ENCODE measurements around the gene CDH3. TPM values are rescaled to one million over a fixed set of nuclear protein-coding genes. Genes with fewer than 3 reads are reported as not detected.

CDH3 gene
- total and polyA plus RNA-seq, 2 of the 13 experiments (the other 11 are each of a cell fraction or from before 2014, with no cell fraction given): 0.11 TPM; not detected in 1

- no peak for TF ChIP-seq AGO1 (IDR thresholded peaks at IDR 0.05; ENCODE audit: low read depth, low read length, poor library complexity, severe bottlenecking)
- TF ChIP-seq RAD21 (CRISPR knock-in tag; IDR thresholded peaks at IDR 0.05): peak; percentile 32; the same call in 1 of the 2 replicates
- TF ChIP-seq MAFG (CRISPR knock-in tag; IDR thresholded peaks at IDR 0.05): no peak
- TF ChIP-seq NBN (conservative IDR thresholded peaks at IDR 0.05): no peak
- TF ChIP-seq ZMAT3 (CRISPR knock-in tag; conservative IDR thresholded peaks at IDR 0.05): no peak
- no peak for TF ChIP-seq ARNT2 (CRISPR knock-in tag; IDR thresholded peaks at IDR 0.05; ENCODE audit: low read depth)
- TF ChIP-seq ZNF777 (CRISPR knock-in tag; IDR thresholded peaks at IDR 0.05): peak; percentile 78
- TF ChIP-seq RFX3 (CRISPR knock-in tag; IDR thresholded peaks at IDR 0.05): no peak
- no peak for TF ChIP-seq ZNF484 (CRISPR knock-in tag; IDR thresholded peaks at IDR 0.05; ENCODE audit: borderline replicate concordance, low read depth)
- no peak for TF ChIP-seq ZNF234 (CRISPR knock-in tag; conservative IDR thresholded peaks at IDR 0.05)
- no peak for TF ChIP-seq ZNF549 (CRISPR knock-in tag; IDR thresholded peaks at IDR 0.05)
- no peak for TF ChIP-seq ZNF639 (CRISPR knock-in tag; conservative IDR thresholded peaks at IDR 0.05)
- no peak; the same call in 1 of the 2 replicates for TF ChIP-seq POLR2AphosphoS5 (IDR thresholded peaks at IDR 0.05; ENCODE audit: low read depth, low read length)
- TF ChIP-seq FOXA3 (CRISPR knock-in tag; IDR thresholded peaks at IDR 0.05): no peak
- TF ChIP-seq NCOA5 (CRISPR knock-in tag; IDR thresholded peaks at IDR 0.05): no peak
- TF ChIP-seq ZBTB14 (CRISPR knock-in tag; IDR thresholded peaks at IDR 0.05): no peak
- TF ChIP-seq ELF4 (CRISPR knock-in tag; IDR thresholded peaks at IDR 0.05; ENCODE audit: borderline replicate concordance): no peak
- no peak for TF ChIP-seq ZNF138 (CRISPR knock-in tag; IDR thresholded peaks at IDR 0.05; ENCODE audit: low read depth)
- no peak for TF ChIP-seq LCORL (IDR thresholded peaks at IDR 0.05)
- peak; percentile 79; the same call in 1 of the 2 replicates for TF ChIP-seq LCORL (CRISPR knock-in tag; IDR thresholded peaks at IDR 0.05)
- no peak for TF ChIP-seq CBFB (CRISPR knock-in tag; IDR thresholded peaks at IDR 0.05)
- TF ChIP-seq ZNF350 (CRISPR knock-in tag; IDR thresholded peaks at IDR 0.05; ENCODE audit: borderline replicate concordance, low read depth): no peak
- 0 out of 2 replicates have a peak, but pooled peaks have one; percentile 12 for TF ChIP-seq ATF3 (CRISPR knock-in tag; IDR thresholded peaks at IDR 0.05)
- TF ChIP-seq ZBTB49 (CRISPR knock-in tag; IDR thresholded peaks at IDR 0.05; ENCODE audit: borderline replicate concordance): no peak
- no peak for TF ChIP-seq HINFP (CRISPR knock-in tag; IDR thresholded peaks at IDR 0.05; ENCODE audit: low read depth)
- no peak for TF ChIP-seq ZNF12 (CRISPR knock-in tag; IDR thresholded peaks at IDR 0.05)
Measured at GRCh38 chr16:68737046-68737729, 92.1 kb downstream of the CDH3 start, which contains the start of gene CDH1 (continued).
